ENCODE results near the gene ZC3HAV1.
"Not testable (repeated sequence)": the region's sequence is repeated elsewhere in the genome, so short reads cannot be mapped to it uniquely, and the experiment has no call there.

ZC3HAV1 gene

DNA sequence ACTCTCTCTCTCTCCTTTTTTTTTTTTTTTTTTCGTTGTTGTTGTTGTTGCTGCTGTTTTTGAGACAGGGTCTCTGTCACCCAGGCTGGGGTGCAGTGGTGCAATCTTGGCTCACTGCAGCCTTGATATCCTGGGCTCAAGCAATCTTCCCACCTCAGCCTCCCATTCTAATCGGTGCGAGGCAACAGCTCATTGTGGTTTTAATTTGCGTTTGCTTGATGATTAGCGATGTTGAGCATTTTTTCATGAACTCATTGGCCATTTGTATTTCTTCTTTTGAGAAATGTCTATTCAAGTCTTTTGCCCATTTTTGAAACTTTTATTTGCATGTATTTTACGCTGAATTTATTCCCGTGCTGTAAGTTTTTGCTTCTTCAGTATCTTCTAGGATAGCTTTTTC, 60.4 kb downstream of the ZC3HAV1 start:
- DNase-seq = no peak

GRCh38 chr7:139047970-139048369, 61.5 kb downstream of the ZC3HAV1 start:
- DNase-seq = no peak

DNA sequence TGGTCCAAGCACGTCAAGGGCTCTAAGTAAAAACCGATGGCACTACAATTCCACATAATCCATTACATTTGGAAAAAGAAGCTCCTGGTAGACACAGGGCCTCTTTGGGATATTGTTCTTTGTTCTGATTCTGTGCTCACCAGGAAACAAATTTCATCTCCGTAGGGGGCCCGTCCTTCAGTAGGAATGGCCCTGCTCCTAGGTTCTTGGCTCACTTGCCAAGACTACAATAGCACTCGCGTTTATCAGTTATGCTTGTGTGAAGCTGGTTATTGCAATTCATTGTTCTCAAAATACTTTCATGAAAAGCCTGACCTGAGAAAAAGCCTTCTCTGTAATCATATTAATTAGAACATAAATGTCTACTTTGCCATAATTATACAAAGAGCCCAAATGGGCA, 63.4 kb downstream of the ZC3HAV1 start:
- no peak for DNase-seq

DNA sequence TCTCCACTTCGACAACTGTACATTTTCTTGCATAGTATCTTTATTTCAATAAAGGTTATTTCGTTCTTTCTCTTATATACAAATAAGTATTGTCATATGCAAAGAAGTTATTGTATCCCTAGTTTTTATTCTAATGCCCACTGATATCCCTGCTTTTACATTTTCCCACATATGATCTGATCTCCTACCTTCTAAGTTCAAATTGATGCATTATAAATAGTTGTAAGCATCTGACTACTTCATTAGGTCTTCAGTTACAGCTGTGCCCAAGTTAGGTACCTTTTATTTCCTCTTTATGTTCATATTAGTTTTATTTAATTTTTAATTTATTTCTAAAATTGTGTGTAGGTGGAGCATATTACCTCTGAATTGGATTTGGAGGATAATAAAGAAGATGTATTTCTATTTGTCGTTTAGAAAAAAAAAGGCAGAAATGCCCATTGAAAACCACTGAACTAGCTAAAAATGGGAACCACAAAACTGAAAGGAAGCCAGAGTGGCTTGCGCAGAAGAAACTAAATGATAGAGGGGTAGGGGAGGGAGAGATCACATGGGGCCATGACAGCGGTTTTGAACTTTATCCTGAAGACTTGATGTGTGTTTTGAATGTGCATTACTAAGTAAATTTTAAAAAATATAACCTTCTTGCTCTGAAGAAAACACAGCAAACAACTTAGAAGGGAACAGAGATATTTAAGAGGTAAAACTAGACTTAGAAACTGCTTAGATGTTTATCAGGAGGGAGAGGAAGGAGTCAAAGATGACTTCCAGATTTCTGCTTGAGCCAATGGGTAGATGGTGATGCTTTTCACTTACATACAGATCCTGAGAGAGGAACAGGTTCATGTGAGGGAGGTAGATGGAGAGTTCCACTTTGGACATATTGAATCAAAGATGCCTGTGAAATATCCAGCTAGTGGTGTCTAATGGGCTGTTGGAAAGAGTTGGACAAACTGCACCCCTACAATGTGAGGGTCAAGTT, 64.4 kb downstream of the ZC3HAV1 start:
- no peak for DNase-seq

GRCh38 chr7:139043823-139044812, 65.4 kb downstream of the ZC3HAV1 start:
- DNase-seq = peak; percentile 86

- peak; percentile 76 for DNase-seq
These were observed 68.0 kb downstream of the ZC3HAV1 start for GRCh38 chr7:139041378-139042085.

- DNase-seq = no peak
These were observed 70.8 kb downstream of the ZC3HAV1 start for GRCh38 chr7:139038691-139039090.

GRCh38 chr7:139036901-139037300, 72.6 kb downstream of the ZC3HAV1 start:
- peak; percentile 34 for DNase-seq

GRCh38 chr7:139035586-139036353, 73.8 kb downstream of the ZC3HAV1 start, which contains the start of gene ZC3HAV1L:
ZC3HAV1L (minus strand) TSS chr7:139036042; CDS start chr7:139036017, 25 bp downstream.
- peak; percentile 88 for DNase-seq

DNA sequence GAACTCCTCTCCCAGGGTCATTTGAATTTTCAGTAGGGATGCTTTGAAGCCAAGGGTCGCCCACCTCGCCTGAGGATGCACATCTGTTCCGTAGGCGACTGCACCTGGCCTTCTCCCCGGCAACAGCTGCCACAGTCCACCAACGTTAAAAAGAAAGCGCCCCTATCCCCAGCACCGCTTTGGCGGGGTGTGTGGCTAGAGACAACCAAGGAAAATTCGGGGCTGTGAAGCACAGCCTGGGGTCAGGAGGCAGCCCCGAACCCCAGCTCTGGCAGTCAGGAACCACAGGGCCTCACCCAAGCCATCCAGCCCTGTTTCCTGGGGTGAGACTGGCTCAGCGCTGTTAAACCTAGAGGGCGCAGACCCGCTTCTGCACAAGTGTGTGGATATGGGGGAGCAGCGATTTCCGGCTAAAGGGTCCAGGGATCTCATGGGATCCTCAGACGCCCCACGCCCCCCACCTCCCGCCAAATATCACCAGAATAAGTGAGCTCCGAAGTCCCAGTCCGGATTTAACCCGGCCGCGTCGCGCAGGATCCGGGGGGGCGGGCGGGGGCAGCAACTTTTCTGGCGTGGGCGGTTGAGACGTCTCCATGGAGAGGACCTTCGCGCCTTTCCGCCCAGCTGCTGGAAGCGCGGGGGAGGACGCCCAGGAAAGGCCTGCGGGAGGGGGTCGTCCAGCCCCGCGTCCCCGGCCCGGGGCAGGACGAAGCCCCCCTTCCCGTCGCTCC, 74.5 kb downstream of the ZC3HAV1 start:
- peak; percentile 68 for DNase-seq

- peak; percentile 44 for DNase-seq
These were observed 75.2 kb downstream of the ZC3HAV1 start for GRCh38 chr7:139034336-139034735.

DNA sequence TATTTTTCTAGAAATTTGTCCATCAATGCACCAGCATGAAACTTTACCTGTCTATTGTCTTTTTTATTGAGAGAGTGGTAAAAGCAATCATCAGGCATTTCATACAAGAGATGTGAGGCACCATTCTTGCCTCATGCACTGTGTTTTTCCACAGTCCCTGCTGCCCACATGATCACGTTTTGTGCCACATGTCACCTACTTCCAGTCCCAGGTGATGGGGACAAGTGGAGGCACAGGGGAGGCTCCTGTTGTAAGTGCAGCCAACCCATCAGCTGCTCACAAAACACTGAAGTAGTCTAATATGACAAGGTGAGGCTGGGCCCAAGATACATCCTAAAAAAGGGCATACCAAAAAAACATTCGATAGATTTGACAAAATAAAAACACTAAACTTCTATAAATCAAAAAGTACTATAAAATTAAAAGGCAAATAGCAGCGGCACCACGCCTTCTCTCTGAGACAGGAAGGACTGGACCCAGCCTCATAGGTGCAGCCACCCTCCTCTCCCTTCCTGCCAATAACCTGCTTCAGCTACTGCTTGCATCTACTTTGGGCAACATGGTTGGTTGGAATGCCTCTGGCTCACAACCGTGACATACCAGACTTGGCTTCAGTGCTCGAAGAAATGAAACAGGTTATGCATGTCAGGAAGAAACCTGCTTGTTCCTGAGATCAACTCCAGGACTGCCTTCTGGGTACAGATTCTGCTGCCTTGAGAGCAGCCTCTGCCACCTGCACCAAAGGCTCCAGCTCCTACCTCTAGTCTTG, 76.0 kb downstream of the ZC3HAV1 start:
- no peak for DNase-seq

GRCh38 chr7:139032473-139032872, 77.0 kb downstream of the ZC3HAV1 start:
- DNase-seq = no peak

GRCh38 chr7:139029353-139029752, 80.2 kb downstream of the ZC3HAV1 start:
- no peak for DNase-seq

DNA sequence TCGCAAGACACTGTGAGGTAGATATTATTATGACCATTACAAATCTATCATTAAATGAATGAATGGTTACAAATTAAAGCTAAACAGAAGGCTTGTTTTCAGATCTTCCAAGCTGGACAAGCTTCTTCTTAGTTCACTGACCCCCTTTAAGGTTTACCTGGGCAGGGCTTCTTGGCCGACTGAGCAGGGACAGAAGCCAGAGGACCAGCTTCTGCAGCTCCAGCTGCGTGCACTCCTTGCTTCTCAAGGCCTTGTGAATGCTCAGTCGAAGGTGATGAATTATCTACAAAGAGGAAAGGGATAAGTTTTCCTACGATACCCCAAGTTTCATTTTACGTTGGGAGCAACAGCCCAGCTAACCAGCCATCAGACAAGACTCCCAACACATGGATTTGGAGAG, 83.0 kb downstream of the ZC3HAV1 start:
- no peak for DNase-seq

DNA sequence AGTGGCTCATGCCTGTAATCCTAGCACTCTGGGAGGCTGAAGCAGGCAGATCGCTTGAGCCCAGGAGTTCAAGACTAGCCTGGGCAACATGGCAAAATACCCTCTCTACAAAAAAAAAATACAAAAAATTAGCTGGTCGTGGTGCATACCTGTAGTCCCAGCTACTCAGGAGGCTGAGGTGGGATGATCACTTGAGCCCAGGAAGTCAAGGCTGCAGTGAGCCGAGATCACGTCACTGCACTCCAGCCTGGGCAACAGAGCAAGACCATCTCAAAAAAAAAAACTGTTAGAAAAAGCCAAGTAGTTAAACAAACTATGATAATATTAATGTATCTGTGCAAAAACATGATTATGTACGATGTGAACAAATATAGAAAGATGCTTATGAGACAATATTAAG, 83.7 kb downstream of the ZC3HAV1 start:
- not testable (repeated sequence) for DNase-seq

DNA sequence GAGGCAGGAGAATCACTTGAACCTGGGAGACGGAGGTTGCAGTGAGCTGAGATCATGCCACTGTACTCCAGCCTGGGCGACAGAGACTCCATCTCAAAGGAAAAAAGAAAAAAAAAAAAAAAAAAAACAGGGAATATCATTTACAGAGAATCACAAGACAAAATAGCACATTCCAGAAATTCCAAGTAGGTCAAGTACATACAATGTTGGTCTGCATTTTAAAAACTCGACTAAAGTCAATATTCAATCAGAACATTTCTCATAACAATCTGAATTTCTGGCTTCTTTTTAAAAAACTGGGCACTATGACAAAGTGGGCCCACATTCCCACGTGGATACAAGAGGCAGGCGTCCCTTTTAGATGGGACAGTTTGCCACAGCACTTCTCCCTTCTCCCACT, 86.4 kb downstream of the ZC3HAV1 start:
- no peak for DNase-seq

DNA sequence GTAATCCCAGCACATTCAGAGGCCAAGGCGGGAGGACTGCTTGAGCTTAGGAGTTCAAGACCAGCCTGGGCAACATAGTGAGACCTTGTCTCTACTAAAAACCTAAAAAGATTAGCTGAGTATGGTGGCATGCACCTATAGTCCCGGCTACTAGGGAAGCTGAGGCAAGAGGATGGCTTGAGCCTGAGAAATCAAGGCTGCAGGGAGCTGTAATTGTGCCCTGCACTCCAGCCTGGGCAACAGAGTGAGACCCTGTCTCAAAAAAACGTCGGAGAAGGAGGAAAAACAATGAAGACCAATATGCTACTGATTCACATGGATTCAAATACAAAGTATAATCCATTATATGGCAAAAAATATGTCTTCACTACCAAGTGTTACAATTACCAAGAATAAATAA, 87.2 kb downstream of the ZC3HAV1 start:
- DNase-seq = no peak

GRCh38 chr7:139018910-139019309, 90.6 kb downstream of the ZC3HAV1 start:
- no peak for DNase-seq

- peak; percentile 90 for DNase-seq
These were observed 92.5 kb downstream of the ZC3HAV1 start for GRCh38 chr7:139016931-139017511.
